ENCODE measurements around the gene BAD.
"Not testable (repeated sequence)": the region's sequence is repeated elsewhere in the genome, so short reads cannot be mapped to it uniquely, and the experiment has no call there.

The BAD gene

DNA sequence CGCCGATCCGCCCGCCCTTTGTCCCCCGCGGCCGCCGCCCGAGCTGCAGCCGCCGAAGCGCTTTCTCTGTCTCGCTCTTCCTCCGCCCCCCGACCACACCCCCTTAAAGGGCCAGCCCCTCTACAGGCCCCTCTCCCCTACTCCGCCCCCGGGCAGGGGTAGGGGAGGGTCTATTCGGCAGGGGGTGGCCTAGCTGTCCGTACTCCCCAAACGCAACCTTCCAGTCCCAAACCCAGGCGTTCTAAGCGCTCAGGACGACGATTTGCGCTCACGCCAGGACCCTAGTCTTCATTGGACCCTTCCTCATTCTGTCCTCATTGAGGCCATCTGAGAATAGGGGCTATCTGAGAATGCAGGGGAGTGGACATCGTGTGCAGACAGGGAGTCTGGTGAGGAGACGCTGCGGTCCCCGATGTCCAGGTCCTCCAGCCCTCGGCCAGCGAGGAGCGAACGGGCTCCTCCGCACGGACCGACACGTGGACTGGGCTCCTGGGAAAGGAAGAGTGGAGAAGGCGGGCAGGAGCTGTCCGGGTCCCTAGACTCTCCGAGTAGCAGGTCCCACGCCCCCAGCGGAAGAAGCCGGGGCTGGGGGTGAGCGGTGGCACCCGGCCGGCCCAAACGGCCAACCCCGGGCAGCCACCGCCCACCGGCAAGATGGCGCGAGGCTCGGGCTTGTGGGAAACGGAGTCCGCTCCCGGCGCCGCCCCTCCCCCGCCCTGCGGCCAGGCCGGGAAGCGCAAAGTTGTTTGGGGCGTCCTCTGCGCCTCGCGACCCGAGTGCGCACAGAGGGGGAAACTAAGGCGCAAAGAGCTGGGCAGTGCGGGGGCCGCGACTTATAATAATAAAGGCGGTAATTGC, 37.4 kb downstream of the BAD start, which contains the start of gene PPP1R14B:
Gene PPP1R14B, minus strand, starts transcription at position 73 of the 858 bp plus-strand sequence. CDS start 270 bp downstream, outside the sequence.
- in situ Hi-C loops (cut with MboI; ENCODE audit: low sequenced_read_pairs), result no loop called here

- in situ Hi-C loops (cut with MboI; ENCODE audit: low sequenced_read_pairs), result not testable (repeated sequence)
These were observed 37.9 kb downstream of the BAD start for GRCh38 chr11:64246621-64246870.

GRCh38 chr11:64245797-64246620, 38.5 kb downstream of the BAD start:
- in situ Hi-C loops (cut with MboI; ENCODE audit: low sequenced_read_pairs), result no loop called here

- in situ Hi-C loops (cut with MboI; ENCODE audit: low sequenced_read_pairs), result no loop called here
These were observed 39.1 kb downstream of the BAD start for GRCh38 chr11:64245401-64245796.

DNA sequence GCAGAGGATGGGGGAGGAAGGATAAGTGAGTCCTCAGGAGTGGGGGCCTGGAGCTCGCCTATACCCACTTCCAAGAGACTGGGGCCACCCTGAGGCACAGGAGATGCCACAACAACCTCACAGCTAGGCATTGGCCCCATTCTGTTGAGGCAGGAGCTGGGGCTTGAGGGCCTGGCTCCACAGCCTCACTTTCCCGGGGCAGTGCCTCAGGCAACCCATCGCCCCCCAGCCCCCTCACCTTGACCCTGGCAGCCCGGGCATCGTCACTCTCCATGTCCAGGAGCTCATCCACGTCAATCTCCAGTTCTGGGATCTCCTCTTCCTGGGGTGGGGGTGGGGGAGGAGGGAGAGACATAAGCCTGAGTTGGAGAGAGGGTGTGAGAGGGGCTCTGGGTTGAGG, 39.5 kb downstream of the BAD start:
- in situ Hi-C loops (cut with MboI; ENCODE audit: low sequenced_read_pairs), result no loop called here

DNA sequence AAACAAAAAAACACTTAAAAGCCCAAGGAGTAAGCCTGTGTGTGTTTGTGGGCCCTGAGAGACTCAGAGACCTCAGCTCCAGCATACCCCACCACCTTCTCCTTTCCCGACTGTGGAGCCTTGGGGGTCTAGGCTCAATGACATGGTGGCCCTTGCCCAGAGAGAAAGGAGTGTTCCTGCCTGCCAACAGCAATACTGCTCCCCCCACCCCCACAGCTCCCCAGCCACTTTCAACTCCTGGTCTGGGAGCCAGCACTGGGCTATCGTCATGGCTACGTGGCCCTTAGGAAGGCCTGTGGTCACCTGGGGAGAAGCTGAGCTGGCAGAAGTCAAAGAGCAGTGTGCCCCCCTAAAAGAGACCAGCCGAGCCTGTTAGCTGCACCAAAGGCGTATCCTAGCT, 40.4 kb downstream of the BAD start:
- in situ Hi-C loops (cut with MboI; ENCODE audit: low sequenced_read_pairs), result no loop called here

- in situ Hi-C loops (cut with MboI; ENCODE audit: low sequenced_read_pairs), result no loop called here
These were observed 41.1 kb downstream of the BAD start for GRCh38 chr11:64243236-64243854.

- in situ Hi-C loops (cut with MboI; ENCODE audit: low sequenced_read_pairs), result no loop called here
These were observed 42.7 kb downstream of the BAD start for GRCh38 chr11:64241491-64242374.

DNA sequence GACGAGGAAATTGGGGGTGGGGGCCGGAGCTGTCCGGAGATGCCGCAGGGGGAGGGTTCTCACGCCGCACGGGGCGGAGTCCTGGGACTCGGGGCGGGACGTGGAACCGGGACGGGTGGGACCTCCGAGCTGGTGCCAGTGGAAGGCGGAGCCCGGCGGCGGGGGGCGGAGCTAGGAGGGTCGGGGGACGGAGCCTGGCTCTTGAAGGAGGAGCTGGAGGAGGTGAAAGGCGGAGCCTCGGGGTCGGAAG, 43.3 kb downstream of the BAD start:
- in situ Hi-C loops (cut with MboI; ENCODE audit: low sequenced_read_pairs), result no loop called here

DNA sequence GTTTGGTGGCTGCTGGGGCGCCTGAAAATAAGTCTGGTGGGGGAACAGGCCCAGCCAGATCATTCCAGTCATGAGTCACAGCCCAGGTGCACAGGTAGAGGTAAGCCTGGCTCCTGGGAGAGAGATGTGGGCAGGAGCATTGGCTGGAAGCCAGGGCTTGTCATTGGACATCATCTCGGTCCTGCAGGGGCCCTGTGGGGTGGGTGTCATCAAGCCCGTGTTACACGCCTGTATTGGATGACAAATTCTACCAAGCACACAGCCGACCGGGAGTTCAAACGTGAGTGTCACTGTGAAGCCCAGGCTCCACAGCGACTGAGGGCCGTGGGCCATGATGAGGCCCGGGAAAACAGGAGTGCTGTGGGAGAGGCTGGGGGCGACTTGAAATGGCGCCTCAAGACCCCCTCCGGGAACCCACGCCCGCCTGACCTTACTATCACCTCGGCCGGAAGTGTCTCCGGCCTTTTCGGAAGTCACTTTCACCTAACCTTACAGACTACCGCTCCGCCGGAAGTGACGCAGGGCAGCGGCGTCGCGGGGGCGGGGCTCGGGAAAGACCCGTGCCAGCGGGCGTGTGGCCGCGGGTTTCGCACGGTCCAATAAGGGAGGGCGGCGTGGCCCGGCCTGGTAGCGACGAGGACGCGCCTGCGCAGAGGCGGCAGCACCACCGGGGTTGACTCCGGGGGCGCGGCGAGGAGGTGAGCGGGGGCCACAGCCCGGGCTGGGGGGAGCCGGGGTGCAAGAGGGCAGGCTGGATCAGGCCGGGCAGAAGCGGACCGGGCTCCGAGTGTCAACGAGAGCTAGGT, 43.8 kb downstream of the BAD start, which contains the start of gene FKBP2:
Gene FKBP2, plus strand, starts transcription at position 661 of the 806 bp plus-strand sequence. CDS start 1,293 bp downstream, outside the sequence.
- in situ Hi-C loops (cut with MboI; ENCODE audit: low sequenced_read_pairs), result no loop called here

- in situ Hi-C loops (cut with MboI; ENCODE audit: low sequenced_read_pairs), result no loop called here
These were observed 44.6 kb downstream of the BAD start for GRCh38 chr11:64239662-64240434.

DNA sequence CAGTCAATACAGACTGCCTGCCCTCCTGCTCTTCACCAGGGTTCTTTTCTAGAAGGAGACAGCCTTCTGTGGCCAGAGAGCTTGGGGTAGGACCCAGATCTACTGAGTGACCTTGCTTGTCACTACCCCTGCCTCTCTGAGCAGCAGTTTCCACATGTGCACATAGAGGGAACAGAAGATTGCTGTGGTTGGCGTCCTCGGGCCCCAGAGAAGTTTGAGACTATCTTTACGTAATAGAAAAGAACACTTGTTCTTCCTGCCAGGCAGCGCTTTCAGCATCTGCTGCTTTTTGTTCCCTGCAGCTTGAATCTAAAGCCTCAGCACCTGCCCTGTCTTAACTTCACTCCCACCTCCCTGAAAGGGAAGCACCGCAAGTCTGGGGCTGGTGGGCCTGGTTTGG, 45.5 kb downstream of the BAD start:
- in situ Hi-C loops (cut with MboI; ENCODE audit: low sequenced_read_pairs), result no loop called here

GRCh38 chr11:64238076-64238475, 46.4 kb downstream of the BAD start:
- in situ Hi-C loops (cut with MboI; ENCODE audit: low sequenced_read_pairs), result no loop called here

GRCh38 chr11:64237484-64237951, 46.9 kb downstream of the BAD start:
- in situ Hi-C loops (cut with MboI; ENCODE audit: low sequenced_read_pairs), result no loop called here

GRCh38 chr11:64235437-64236161, 48.9 kb downstream of the BAD start:
- in situ Hi-C loops (cut with MboI; ENCODE audit: low sequenced_read_pairs), result no loop called here

DNA sequence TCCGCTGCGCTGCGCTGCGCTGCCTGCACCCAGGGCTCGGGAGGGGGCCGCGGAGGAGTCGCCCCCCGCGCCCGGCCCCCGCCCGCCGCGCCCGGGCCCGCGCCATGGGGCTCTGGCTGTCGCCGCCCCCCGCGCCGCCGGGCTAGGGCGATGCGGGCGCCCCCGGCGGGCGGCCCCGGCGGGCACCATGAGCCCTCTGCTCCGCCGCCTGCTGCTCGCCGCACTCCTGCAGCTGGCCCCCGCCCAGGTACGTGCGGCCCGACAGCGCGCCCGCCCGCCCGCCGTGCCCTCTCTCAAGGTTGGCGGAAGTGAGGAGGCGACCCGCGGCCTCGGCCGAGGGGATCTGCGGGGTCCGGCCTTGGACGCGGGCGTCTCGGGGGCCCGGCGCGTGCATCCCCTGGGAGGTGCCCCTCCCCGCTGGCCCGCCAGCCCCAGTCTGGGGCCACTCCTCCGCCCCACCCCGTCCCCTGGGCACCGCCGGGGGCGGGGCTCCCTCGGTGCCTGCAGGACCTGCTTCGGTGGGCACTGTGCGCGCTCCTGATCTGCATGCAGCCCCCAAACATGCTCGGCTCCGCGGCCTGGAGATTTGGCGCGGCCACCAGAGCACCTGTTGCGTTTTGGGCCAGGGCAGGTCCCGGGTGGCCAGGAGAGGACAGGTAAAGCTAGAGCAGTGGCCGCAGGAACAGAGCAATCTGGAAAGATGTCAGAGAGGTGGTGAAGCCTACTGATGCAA, 49.7 kb downstream of the BAD start:
- in situ Hi-C loops (cut with MboI; ENCODE audit: low sequenced_read_pairs), result no loop called here

DNA sequence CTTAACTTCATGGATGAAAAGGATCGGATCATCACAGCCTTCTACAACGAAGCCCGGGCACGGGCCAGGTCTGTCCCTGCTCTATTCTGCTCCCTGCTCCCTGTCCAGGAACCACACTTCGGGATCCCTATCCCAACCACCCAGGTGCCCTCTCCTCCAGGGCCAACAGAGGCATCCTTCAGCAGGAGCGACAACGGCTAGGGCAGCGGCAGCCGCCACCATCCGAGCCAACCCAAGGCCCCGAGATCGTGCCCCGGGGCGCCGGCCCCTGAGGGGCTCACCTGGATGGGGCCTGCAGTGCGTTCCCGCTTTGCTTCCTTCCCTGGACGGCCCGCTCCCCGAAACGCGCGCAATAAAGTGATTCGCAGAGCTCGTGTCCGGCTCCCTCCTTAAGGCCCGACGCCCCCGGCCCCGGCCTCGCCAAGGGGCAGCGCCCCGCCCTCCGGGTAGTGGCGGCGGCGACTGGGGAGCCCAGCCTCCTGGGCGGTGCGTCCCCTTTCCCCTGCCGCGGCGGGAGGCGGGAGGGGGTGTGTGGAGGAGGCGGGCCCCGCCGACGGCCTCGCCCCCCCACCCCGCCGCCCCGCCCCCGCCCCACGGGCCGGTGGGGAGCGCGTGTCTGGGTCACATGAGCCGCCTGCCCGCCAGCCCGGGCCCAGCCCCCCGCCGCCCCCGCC, 50.4 kb downstream of the BAD start, which contains the start of gene VEGFB:
Gene VEGFB, plus strand, starts transcription at position 672 of the 674 bp plus-strand sequence. CDS start 250 bp downstream, outside the sequence.
- in situ Hi-C loops (cut with MboI; ENCODE audit: low sequenced_read_pairs), result no loop called here
